Thyroid gland (tissue), 4 donors: ENCODE measurements around the gene SWSAP1.

Source experiments
- CTCF ChIP-seq, 6 experiments: fragments of 200-600 bp in 3 of 6; fragments of 450-650 bp in 3 of 6; sonication (generic) in 3 of 6; IDR thresholded peaks; one replicate each; pipeline ENCODE4 v1.5.1; 2016 to 2019; ENCODE audit warnings: antibody characterized with exemption in 6 of 6, mild to moderate bottlenecking in 2 of 6, inconsistent platforms in 1 of 6, moderate library complexity in 1 of 6
- POLR2A ChIP-seq, 2 donors: fragments of 450-650 bp; IDR thresholded peaks; one replicate each; pipeline ENCODE4 v1.6.1; 2017; ENCODE audit warnings: antibody characterized with exemption in 2 of 2, mild to moderate bottlenecking in 2 of 2, moderate library complexity in 1 of 2

GRCh38 chr19:11365557-11366117 is 8.8 kb upstream of the SWSAP1 start:
- no peak for TF ChIP-seq CTCF (IDR thresholded peaks at IDR 0.05)
- TF ChIP-seq POLR2A (IDR thresholded peaks at IDR 0.05) = no peak
